GM12801 (cell line): ENCODE measurements around the gene NTF3.

Source experiments
- CTCF ChIP-seq: IDR thresholded peaks from one replicate; pipeline ENCODE4 v1.5.1; 2011; ENCODE audit warnings: control low read depth; ENCODE audit not compliant: insufficient read length; ENCODE audit errors: extremely low read depth

The NTF3 gene

GRCh38 chr12:5484426-5484825 lies 52.5 kb downstream of the NTF3 start:
- no peak for TF ChIP-seq CTCF

- TF ChIP-seq CTCF, result no peak
These were observed 53.5 kb downstream of the NTF3 start for GRCh38 chr12:5485454-5485853.

- no peak for TF ChIP-seq CTCF
These were observed 55.2 kb downstream of the NTF3 start for GRCh38 chr12:5487076-5487475.

GRCh38 chr12:5487948-5488625 lies 56.2 kb downstream of the NTF3 start:
- no peak for TF ChIP-seq CTCF

- no peak for TF ChIP-seq CTCF
These were observed 56.7 kb downstream of the NTF3 start for GRCh38 chr12:5488626-5488955.

GRCh38 chr12:5489017-5489416 lies 57.1 kb downstream of the NTF3 start:
- TF ChIP-seq CTCF, result no peak

GRCh38 chr12:5489760-5490406 lies 58.0 kb downstream of the NTF3 start:
- no peak for TF ChIP-seq CTCF
